Neural crest cell (in vitro differentiated cells): Measurements from ENCODE around the gene PRR16. TPM values are rescaled to one million over a fixed set of nuclear protein-coding genes. Genes with fewer than 3 reads are reported as not detected.

Experiments used
- DNase-seq: peaks from one replicate; pipeline ENCODE4 v3.0.0; 2021; ENCODE audit warnings: low read depth, mixed read lengths, low spot score
- H3K27ac Mint-ChIP-seq: one replicate; pipeline ENCODE4 v1.8.0; 2021; ENCODE audit warnings: mild to moderate bottlenecking, mixed read lengths; ENCODE audit not compliant: unreplicated experiment
- H3K27me3 Mint-ChIP-seq: 2 replicates; pipeline ENCODE4 v1.8.0; 2021; ENCODE audit warnings: low read depth, mild to moderate bottlenecking, mixed read lengths
- H3K36me3 Mint-ChIP-seq: 2 replicates; pipeline ENCODE4 v1.8.0; 2021; ENCODE audit warnings: low read depth, mild to moderate bottlenecking, mixed read lengths
- H3K4me1 Mint-ChIP-seq: 2 replicates; pipeline ENCODE4 v1.8.0; 2021; ENCODE audit warnings: mixed read lengths
- H3K4me3 Mint-ChIP-seq: one replicate; pipeline ENCODE4 v1.8.0; 2021; ENCODE audit warnings: mild to moderate bottlenecking, mixed read lengths
- H3K9me3 Mint-ChIP-seq: 2 replicates; pipeline ENCODE4 v1.8.0; 2021; ENCODE audit warnings: mixed read lengths
- CTCF ChIP-seq: fragments of 200-600 bp; sonication (generic); conservative IDR thresholded peaks from 2 replicates; pipeline ENCODE4 v1.5.0; 2021; ENCODE audit warnings: antibody characterized with exemption, mild to moderate bottlenecking
- total RNA-seq: library from RNA; stranded (reverse); gene quantifications from 2 replicates; pipeline ENCODE4 v1.2.1, GENCODE V29; 2021

PRR16 gene
- total RNA-seq, 1 donor from 2014 or later = not detected

- no peak for DNase-seq
- Mint-ChIP-seq H3K27me3 (no peaks in the 10 kb centered on the region), H3K9me3 (no peaks in the 10 kb centered on the region), H3K4me3 (no peak overlapping the region), H3K27ac (no peak overlapping the region), H3K36me3 (no peaks in the 10 kb centered on the region), H3K4me1 (peaks cover 15% of the 10 kb centered on the region)
- no peak for TF ChIP-seq CTCF
Observed at GRCh38 chr5:120610145-120610544, 146.0 kb downstream of the PRR16 start.

GRCh38 chr5:120613729-120614128 is 149.6 kb downstream of the PRR16 start:
- TF ChIP-seq CTCF = no peak
- Mint-ChIP-seq H3K4me1 (peaks cover 20% of the 10 kb centered on the region), H3K4me3 (no peak overlapping the region), H3K9me3 (no peaks in the 10 kb centered on the region), H3K27ac (peak overlapping the region; percentile 8), H3K36me3 (no peaks in the 10 kb centered on the region), H3K27me3 (no peaks in the 10 kb centered on the region)
- no peak for DNase-seq

DNA sequence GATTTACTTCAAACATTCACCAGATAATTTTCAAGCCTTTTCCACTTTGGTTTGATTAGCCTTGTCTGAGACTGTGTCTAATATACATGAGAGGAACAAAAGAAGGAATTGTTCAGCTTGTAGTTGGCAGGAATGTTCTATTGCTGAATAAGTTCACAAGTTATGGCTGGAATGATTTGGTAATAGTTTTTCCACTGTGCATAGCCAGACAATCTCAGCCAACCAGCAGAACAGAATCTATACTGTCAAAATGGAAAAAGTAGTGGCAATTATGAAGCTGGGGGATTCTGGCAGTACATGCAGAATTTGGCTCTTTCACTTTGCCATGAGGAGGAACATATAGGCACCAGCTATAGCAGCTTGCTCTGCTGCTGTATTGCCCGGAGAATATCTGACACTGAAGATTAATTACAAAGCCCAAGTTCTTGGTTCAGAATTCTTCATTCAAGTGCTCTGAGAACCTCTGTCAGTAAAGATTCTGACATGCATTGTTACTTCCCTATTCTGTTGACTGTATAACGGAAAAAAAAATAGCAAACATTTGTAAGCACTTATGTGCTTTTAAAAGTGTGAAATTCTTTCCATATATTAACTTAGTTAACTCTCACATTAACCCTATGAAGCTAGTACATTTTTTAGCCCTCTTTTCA is 150.6 kb downstream of the PRR16 start:
- no peak overlapping the region for H3K4me3 Mint-ChIP-seq
- peaks cover 20% of the 10 kb centered on the region for H3K4me1 Mint-ChIP-seq
- TF ChIP-seq CTCF = no peak
- no peak overlapping the region for H3K27ac Mint-ChIP-seq
- no peak for DNase-seq
- H3K27me3 Mint-ChIP-seq = no peaks in the 10 kb centered on the region
- no peaks in the 10 kb centered on the region for H3K36me3 Mint-ChIP-seq
- no peaks in the 10 kb centered on the region for H3K9me3 Mint-ChIP-seq

GRCh38 chr5:120615967-120616645 is 152.0 kb downstream of the PRR16 start:
- H3K27ac Mint-ChIP-seq = no peak overlapping the region
- no peaks in the 10 kb centered on the region for H3K9me3 Mint-ChIP-seq
- no peaks in the 10 kb centered on the region for H3K36me3 Mint-ChIP-seq
- TF ChIP-seq CTCF = no peak
- DNase-seq = no peak
- no peak overlapping the region for H3K4me3 Mint-ChIP-seq
- H3K4me1 Mint-ChIP-seq = peaks cover 20% of the 10 kb centered on the region
- no peaks in the 10 kb centered on the region for H3K27me3 Mint-ChIP-seq

GRCh38 chr5:120621339-120621738 is 157.2 kb downstream of the PRR16 start:
- no peak overlapping the region for H3K4me3 Mint-ChIP-seq
- DNase-seq = no peak
- no peaks in the 10 kb centered on the region for H3K27me3 Mint-ChIP-seq

More at GRCh38 chr5:120621339-120621738, 157.2 kb downstream of the PRR16 start:
- H3K4me1 Mint-ChIP-seq = peaks cover 1% of the 10 kb centered on the region
- no peaks in the 10 kb centered on the region for H3K9me3 Mint-ChIP-seq
- no peaks in the 10 kb centered on the region for H3K36me3 Mint-ChIP-seq
- TF ChIP-seq CTCF = no peak
- H3K27ac Mint-ChIP-seq = no peak overlapping the region
